Stimulated activated CD4-positive, alpha-beta T cell treated with anti-CD3 and anti-CD28 coated beads, Interleukin-1b, Interleukin-23, amount 100 ng/mL, for 48 hours (primary cell): ENCODE results near the gene ZNF154.
"Not testable (repeated sequence)": the region's sequence is repeated elsewhere in the genome, so short reads cannot be mapped to it uniquely, and the experiment has no call there.

Experiments used
- DNase-seq: peaks from one replicate; pipeline ENCODE4 v3.0.0-alpha.2; 2020

The ZNF154 gene

DNA sequence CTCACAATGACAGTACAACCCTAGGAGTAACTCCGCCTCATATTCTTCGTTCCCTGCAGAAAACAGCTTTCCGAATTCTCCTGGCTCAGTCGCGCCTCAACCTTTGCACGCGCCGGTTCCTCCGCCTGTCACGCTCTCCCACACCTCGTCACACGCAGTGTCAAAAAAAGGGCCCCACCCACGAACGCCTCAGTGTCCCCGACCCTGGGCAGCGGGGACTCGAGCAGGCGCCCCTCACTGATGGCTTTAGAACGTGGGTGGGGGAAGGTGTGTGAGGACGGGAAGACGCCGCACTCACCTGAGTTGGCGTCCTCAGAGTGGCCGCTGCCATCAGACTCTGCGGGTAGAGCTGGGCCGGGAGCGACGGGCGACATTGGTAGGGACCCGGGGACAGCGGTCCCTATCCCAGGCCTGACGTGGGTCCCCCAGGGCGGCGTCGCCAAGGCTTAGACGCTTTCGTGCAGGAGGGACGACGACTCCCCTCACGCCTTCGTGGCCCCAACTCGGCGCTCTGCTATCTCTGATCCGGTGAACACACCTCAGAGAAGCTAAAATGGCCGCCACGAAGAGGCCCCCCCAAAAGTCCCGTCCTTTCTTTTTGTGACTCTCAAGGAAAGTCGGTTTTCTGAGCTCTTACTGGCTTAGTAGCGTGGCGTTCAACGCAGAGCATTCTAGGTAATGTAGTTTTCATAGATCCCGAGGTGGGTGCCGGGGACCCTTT, at the start of gene ZNF154:
ZNF154 (minus strand) TSS at position 564 of the 721 bp plus-strand sequence; CDS start at position 331, 233 bp downstream.
- peak; percentile 25 for DNase-seq

DNA sequence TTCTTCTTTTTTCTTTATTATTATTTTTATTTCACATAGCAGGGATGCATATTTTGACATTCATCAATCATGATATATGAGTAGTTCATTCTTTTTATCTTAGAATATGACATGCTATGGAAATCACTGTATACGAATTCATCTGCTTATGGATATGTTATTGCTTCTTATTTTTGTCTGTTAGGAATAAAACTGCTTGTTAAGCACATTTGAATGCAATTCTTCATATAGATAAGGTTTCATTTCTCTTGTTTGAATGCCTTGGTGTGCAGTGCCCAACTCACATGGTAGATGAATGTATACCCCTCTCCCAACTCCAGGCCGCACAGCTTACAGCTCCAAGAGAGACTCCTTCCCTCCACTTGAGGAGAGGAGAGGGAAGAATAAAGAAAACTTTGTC, 48.9 kb upstream of the ZNF154 start:
- DNase-seq, result no peak

DNA sequence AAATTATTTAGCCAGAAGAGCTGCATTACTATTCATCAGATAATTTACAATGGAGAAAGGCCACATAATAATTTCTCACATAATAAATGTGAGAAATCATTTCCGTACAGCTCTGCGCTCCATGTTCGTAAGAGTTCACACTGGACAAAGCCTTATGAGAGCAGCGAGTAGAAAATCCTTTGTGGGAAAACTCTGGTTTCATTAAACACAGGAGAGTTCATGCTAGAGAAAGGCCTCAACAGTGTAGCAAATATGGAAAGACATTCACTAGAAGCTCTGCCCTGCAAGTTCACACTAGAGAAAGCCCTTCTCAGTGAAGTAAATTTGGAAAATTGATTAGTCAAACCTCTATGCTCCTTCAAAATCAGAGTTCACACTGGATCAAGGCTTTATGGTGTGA, 46.0 kb upstream of the ZNF154 start:
- DNase-seq, result no peak

DNA sequence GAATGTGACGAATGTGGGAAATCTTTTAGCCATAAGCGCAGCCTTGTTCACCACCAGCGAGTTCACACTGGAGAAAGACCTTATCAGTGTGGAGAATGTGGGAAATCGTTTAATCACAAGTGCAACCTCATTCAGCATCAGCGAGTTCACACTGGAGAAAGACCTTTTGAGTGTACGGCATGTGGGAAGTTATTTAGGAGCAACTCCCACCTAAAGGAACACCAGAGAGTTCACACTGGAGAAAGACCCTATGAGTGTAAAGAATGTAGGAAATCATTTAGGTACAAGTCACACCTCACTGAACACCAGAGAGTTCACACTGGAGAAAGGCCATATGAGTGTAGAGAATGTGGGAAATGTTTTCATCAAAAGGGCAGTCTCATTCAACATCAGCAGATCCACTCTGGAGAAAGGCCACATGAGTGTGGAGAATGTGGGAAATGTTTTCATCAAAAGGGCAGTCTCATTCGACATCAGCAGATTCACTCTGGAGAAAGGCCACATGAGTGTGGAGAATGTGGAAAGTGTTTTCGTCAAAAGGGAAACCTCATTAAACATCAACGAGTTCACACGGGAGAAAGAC, 45.2 kb upstream of the ZNF154 start:
- no peak for DNase-seq

DNA sequence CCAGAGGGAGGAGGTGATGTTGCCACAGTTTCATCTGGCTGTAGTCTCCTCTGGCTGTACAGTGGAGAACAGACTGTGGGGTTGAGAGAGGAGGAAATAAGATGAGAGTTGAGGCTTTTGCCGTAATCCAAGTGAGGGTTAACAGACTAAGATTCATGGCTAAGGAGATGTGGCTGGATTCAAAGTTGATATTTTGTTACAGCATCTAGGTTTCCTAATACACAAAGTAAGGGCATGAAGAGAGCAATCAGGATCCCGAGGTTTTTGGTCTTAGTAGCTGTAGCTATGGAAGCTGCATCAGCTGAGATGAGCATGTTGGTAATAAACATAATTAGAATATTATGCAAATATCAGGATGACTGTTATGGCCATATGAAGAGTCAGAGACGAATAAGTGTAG, 39.0 kb upstream of the ZNF154 start:
- DNase-seq, result no peak

DNA sequence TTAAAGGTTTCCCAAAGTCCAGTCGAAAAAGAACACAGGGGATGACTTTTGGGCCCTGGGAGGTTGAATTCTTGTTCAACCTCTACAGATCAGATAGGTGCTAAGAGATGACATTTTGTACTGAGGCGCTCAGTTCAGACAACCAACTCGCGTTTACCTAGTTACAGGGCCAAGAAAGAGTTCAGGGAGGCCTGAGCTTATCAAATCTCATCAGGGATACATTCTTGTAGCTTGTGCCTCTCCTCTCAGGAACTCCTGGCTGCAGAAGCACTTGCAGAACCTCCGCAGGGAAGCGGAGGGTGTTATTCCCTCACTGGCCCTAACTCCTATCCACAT, 38.4 kb upstream of the ZNF154 start:
- DNase-seq, result no peak

DNA sequence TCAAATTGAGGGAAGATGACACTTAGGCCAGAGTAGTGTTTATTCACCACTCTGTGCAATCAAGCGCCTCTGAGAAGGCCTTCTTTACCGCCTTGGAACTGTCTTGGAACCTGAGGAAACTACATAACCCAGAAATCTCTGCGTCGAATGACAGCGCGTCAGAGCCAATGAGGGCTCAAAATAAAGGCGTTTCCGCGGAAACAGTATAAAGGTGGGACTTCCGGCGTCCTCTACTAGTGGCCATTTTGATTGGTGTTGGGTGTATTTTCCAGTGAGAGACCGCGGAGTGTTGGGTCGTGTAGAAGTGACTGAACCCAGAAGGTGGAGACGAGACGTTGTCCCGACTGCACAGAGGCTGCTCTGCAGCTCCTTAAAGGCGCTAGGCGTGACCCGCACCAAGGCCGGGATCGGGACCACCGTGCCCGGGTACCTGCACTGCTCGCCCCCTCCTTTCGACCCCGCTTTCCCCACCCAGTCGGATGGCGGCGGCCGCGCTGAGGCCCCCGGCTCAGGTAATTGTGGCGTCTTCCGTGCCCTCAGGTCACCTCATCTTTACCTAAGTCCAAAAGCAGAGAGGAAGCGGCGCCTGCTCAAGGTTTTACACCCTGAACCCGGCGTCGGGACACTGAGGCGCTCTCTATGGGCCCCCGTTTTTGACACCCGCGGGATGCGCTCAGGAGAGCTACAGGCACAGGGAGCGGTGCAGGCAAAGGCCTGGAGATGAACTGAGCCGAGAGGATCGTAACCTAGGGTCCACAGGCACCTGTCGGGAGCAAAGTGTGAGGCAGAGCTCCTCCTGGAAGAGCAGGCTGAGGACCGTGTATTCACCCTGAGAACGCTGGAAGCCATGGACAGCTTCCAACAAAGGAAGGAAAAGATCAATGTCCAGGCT, 37.8 kb upstream of the ZNF154 start, which contains the start of gene ZNF776:
ZNF776 (plus strand) TSS at position 236 of the 892 bp plus-strand sequence; CDS start at position 480, 244 bp downstream.
- DNase-seq, result peak; percentile 84

DNA sequence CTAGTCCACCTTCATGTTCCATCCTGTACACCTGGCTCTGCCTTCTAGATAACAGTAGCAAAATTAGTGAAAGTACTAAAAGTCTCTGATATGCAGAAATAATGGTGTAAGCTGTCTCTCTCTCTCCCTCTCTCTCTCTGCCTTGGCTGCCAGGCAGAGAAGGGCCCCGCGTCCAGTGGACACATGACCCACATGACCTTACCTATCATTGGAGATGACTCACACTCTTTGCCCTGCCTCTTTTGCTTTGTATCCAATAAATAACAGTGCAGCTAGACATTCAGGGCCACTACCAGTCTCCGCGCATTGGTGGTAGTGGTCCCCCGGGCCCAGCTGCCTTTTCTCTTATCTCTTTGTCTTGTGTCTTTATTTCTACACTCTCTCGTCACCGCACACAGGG, 29.8 kb upstream of the ZNF154 start:
- DNase-seq, result not testable (repeated sequence)

DNA sequence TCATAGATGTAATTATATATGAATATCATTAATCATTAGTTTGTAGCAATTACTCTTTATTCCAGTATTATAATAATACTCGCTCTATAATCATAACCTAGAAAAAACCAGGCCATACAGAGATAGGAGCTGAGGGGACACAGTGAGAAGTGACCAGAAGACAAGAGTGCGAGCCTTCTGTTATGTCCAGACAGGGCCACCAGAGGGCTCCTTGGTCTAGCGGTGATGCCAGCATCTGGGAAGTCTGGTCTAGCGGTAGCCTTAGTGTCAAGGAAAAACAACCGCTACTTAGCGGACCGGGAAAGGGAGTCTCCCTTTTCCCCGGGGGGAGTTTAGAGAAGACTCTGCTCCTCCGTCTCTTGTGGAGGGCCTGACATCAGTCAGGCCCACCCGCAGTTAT, 29.3 kb upstream of the ZNF154 start:
- peak; percentile 18 for DNase-seq

DNA sequence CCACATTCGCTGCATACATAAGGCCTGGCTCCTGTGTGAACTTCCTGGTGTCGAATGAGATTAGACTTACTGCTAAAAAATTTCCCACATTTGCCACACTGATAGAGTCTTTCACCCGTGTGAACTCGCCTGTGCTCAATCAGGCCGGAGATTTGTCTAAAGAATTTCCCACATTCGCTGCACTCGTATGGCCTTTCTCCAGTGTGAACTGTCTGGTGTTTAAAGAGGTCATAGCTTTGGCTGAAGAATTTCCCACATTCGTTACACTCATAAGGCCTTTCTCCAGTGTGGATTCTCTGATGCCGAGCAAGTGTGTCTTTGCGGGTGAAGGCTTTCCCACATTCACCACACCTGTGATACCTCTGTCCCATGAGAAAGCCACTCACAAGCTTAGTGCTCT, 11.9 kb upstream of the ZNF154 start:
- DNase-seq, result no peak

DNA sequence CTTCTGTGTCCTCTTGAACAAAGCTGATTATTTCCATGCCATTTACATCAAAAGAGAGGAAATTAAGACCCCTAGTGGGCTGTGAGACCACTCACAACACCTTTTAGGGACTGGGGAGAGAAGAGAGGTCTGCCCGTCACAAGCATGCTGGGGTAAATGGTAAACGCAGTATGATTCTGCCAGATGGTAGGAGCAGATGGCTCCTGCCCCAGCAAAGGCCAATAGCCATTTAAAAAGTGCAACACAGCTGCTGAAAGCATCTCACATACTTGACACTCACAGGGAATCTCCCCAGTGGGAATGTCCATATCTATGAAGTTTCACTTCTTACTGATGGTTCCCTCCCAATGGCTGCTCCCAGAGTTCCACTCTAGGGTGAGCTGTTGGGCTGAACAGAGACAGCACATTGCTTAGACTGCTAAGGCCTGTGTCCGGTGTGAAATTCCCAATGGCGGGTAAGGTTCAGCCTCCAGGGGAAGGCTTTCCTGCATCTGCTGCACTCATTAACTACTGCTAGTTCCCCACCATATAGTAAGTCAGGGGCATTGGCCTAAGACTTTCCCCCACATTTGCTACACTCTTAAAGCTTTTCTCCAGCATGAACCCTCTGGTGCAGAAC, 11.0 kb upstream of the ZNF154 start:
- no peak for DNase-seq

DNA sequence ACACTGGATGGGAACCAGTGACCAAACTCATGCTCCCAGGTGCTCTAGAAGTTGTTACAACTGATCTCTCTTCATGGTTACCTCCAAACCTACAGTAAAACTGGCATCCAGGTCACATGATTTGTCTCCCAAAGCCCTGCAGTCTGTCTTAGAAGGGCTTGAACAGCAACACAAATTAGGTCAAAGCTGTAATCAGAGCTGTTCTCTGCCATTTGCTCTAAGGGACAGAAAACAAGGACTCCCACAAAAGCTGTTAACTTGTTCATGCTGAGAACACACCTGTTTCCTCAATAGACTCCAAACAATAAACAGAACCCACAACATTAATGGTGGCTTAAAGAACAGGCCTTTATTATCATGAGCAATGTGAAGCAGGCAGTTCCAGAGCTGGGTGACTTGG, 10.4 kb upstream of the ZNF154 start:
- no peak for DNase-seq

DNA sequence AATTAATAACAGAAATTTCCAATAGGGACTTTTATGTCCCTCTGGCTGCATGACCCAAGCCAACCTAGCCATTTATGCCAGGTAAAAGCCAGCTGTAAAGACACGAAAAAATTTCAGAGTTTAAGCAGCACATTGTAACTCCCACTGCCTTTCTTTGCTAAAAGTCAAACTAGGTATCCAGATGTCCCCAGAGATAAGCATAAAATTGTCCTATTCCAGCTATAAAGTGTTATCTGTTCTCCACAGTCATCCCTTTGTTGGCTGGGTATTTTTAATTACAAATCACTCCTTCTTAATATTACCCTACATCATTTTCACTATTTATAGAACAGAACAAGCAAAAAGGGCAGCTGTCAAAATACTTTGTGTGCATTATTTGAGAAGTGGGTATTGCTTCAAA, 3.2 kb upstream of the ZNF154 start:
- DNase-seq, result no peak

DNA sequence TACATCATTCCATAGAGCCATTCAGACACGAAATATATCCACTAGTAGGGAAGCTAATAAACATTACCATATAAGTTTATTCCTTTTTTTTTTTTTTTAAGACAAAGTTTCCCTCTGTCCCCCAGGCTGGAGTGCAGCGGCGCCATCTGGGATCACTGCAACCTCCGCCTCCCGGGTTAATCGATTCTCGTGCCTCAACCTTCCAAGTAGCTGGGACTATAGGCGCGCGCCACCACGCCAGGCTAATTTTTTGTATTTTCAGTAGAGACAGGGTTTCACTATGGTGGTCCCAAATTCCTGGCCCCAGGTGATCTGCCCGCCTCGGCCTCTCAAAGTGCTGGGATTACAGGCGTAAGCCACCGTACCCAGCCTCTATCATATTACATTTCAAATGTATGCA, 612 bp upstream of the ZNF154 start:
- no peak for DNase-seq

DNA sequence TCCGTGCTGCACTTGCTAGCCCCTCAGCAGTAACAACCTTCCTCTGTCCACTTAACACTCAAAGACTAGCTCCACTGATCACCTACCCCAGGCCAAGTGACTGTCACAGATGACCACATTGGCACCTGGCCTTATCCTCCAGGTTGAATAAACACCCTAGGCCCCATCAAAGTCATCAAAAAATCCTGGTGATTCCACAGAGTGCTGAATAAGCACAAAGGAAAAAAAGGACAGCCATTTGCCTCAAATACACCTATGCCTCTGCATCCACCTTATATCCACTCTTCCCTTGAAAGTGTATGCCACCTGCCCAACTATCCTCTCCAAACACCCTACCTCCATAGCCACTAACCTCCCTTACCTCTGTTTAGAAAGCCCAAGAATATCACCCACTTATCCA, 2.7 kb downstream of the ZNF154 start:
- DNase-seq, result no peak

DNA sequence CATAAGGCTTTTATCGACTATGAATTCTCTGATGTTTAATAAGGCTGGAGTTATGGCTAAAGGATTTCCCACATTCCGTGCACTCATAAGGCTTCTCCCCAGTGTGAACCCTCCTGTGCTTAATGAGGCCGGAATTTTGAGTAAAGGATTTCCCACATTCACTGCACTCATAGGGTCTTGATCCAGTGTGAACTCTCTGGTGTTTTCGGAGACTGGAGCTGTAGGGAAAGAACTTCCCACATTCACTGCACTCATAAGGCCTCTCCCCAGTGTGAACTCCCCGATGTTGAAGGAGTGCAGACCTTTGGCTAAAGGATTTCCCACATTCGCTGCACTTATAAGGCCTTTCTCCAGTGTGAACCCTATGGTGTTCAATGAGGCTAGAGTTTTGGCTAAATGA, 7.4 kb downstream of the ZNF154 start:
- DNase-seq, result no peak

DNA sequence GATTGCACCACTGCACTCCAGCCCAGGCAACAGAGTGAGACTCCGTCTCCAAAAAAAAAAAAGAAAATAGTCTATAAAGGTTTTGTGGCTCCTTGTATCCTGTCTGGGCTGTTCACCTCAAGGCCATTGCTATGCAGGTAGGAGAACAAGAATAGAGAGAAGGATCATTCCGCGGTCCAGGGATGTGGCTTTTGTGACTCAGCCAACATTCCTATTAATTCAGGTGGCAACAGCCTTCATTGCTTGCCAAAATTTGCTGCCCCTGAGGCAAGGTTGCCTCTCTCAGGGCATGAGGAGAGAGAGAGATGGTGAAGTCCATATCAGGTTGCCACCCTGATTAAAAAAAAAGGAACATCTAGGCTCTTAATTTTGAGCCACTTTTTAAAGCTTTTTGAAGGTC, 19.3 kb downstream of the ZNF154 start:
- no peak for DNase-seq

DNA sequence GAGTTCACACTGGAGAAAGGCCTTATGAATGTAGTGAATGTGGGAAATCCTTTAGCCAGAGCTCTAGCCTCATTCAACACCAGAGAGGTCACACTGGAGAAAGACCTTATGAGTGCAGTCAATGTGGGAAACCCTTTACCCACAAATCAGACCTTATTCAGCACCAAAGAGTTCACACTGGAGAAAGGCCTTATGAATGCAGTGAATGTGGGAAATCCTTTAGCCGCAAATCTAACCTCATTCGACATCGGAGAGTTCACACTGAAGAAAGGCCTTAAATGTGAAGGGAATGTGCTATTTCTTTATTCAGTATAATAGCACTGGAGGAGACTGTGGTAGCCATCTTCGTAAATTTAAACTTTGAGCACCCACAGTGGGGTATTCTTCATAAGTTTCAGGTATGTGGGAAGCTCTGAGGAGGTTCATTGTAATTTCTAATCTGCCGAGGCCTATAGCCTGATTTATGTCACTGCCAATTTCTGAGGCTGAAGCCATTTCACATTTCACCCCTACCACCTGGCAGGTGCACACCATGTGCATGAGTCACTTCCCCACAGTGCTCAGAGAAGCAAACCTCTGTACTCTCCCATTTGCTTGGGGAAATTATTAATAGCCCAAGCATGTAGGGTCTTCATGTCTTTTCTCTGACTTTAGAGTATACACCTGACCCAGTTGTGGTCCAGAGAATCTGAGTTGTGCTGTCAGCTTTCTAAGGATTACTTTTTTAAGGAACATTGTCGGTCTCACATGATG, 20.8 kb downstream of the ZNF154 start:
- no peak for DNase-seq

DNA sequence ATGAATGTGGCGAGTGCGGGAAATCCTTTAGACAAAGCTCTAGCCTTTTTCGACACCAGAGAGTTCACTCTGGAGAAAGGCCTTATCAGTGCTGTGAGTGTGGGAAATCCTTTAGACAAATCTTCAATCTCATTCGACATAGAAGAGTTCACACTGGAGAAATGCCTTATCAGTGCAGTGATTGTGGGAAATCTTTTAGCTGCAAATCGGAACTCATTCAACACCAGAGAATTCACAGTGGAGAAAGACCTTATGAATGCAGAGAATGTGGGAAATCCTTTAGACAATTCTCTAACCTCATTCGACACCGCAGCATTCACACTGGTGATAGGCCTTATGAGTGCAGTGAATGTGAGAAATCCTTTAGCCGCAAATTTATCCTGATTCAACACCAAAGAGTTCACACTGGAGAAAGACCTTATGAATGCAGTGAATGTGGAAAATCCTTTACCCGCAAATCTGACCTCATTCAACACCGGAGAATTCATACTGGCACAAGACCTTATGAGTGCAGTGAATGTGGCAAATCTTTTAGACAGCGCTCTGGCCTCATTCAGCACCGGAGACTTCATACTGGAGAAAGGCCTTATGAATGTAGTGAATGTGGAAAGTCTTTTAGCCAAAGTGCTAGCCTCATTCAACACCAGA, 21.5 kb downstream of the ZNF154 start:
- no peak for DNase-seq

DNA sequence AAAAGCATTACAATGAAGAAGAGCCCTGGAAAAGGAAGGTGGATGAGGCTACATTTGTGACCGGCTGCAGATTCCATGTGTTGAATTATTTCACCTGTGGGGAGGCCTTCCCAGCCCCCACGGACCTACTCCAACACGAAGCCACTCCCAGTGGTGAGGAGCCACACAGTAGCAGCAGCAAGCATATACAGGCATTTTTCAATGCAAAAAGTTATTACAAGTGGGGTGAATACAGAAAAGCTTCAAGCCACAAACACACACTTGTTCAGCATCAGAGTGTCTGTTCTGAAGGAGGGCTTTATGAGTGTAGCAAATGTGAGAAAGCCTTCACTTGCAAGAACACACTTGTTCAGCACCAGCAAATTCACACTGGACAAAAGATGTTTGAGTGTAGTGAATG, 22.3 kb downstream of the ZNF154 start:
- DNase-seq, result no peak

DNA sequence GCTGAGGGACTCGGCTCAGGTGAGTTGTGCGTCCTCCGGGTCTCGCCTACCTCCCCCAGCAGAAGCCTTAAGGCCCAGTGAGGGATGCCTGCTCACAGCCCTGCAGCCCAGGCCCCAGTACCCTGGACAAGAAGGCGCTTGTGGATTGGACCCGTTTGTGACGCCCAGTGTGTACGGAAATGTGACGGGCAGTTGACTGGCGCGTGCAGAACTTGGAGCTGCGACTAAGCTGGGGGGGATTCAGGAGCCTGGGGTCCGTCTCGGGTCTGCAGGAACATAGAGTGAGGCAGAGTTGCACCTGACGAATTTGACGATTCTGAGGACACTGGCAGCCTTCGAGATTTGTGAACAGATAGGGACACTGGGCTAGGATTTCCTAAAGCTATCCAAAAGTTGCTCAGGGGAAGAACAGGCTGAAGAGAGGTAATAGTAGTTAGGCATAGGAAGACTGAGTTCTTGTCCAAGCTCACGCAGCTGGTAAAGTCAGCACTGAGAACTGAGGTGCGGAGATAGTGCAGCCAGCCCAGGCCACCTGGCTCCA, 26.7 kb downstream of the ZNF154 start:
- no peak for DNase-seq

DNA sequence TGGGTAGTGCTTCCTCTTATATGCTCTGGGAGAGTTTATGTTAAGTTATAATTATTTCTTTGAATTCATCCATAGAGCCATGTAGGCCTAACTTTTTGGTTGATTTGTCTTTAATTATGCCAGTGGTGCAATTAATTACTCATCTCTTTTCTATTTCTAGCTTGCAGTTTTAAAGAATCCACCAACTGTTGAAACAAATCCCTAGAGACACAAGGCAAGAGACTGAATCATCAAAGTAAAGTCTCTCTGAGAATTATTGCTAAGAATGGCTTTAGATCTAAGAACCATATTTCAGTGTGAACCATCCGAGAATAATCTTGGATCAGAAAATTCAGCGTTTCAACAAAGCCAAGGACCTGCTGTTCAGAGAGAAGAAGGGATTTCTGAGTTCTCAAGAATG, 33.1 kb downstream of the ZNF154 start:
- DNase-seq, result no peak
